Thoracic aorta (tissue), 2 donors: ENCODE results near the gene CDHR3. TPM values are rescaled to one million over a fixed set of nuclear protein-coding genes. Genes with fewer than 3 reads are reported as not detected.

Source experiments
- ATAC-seq: fragments of 150-250 bp; one replicate; pipeline ENCODE4 v1.8.0; 2017; ENCODE audit warnings: low read depth; ENCODE audit not compliant: insufficient number of reproducible peaks, low FRiP score
- DNase-seq: peaks from one replicate; pipeline ENCODE4 v3.0.0-alpha.2; 2020; ENCODE audit warnings: low spot score
- H3K27ac ChIP-seq, 2 donors: fragments of 200-600 bp; sonication (generic); 1 replicate in 1 of 2; 2 replicates in 1 of 2; pipeline ENCODE4 v1.5.1; 2016; ENCODE audit warnings: mild to moderate bottlenecking in 2 of 2, moderate library complexity in 2 of 2
- H3K27me3 ChIP-seq: fragments of 200-600 bp; sonication (generic); replicated peaks from 2 replicates; pipeline ENCODE4 v1.6.0; 2016; ENCODE audit warnings: mild to moderate bottlenecking; ENCODE audit not compliant: insufficient read depth
- H3K36me3 ChIP-seq: fragments of 200-600 bp; sonication (generic); one replicate; pipeline ENCODE4 v1.5.1; 2016
- H3K4me1 ChIP-seq, 2 donors: fragments of 200-600 bp; sonication (generic); 1 replicate in 1 of 2; 2 replicates in 1 of 2; pipeline versions ENCODE4 v1.5.1 to v1.6.0; 2016; ENCODE audit warnings: low read depth in 2 of 2, mild to moderate bottlenecking in 1 of 2; ENCODE audit not compliant: control insufficient read depth in 1 of 2
- H3K4me3 ChIP-seq: fragments of 200-600 bp; sonication (generic); 2 replicates; pipeline ENCODE4 v1.5.1; 2016; ENCODE audit warnings: mild to moderate bottlenecking
- H3K9me3 ChIP-seq: fragments of 200-600 bp; sonication (generic); 2 replicates; pipeline ENCODE4 v1.5.1; 2016
- CTCF ChIP-seq: fragments of 200-600 bp; sonication (generic); IDR thresholded peaks from one replicate; pipeline ENCODE4 v1.5.1; 2019; ENCODE audit warnings: antibody characterized with exemption
- total RNA-seq, 2 donors: library from RNA; depleted of rRNA; stranded (reverse); fragments of >200 nt; gene quantifications; one replicate each; pipeline versions ENCODE4 v1.1.0 to v1.2.3, GENCODE V29; 2016

CDHR3 gene
- total RNA-seq, 2 donors from 2014 or later = 1.5 to 8.7 TPM

- ATAC-seq (no peak), DNase-seq (no peak)
- Histone ChIP-seq H3K4me1 (no peaks in the 10 kb centered on the region), H3K36me3 (no peaks in the 10 kb centered on the region), H3K9me3 (no peaks in the 10 kb centered on the region), H3K27ac (no peak overlapping the region), H3K27me3 (no peaks in the 10 kb centered on the region), H3K4me3 (no peak overlapping the region)
- TF ChIP-seq CTCF = no peak
Observed at GRCh38 chr7:106058928-106059324, 95.9 kb downstream of the CDHR3 start.

- ATAC-seq = no peak
- Histone ChIP-seq H3K27me3 (no peaks in the 10 kb centered on the region), H3K9me3 (no peaks in the 10 kb centered on the region), H3K27ac (no peak overlapping the region), H3K4me3 (no peak overlapping the region), H3K36me3 (no peaks in the 10 kb centered on the region), H3K4me1 (peaks cover 1 to 5% of the 10 kb centered on the region in 2 donors)
- TF ChIP-seq CTCF = no peak
- no peak for DNase-seq
Observed at GRCh38 chr7:106059556-106059955, 96.5 kb downstream of the CDHR3 start.

- H3K36me3 ChIP-seq = no peaks in the 10 kb centered on the region
- H3K4me1 ChIP-seq = peaks cover 3 to 11% of the 10 kb centered on the region in 2 donors
- DNase-seq = no peak
- H3K27me3 ChIP-seq = no peaks in the 10 kb centered on the region
- no peaks in the 10 kb centered on the region for H3K9me3 ChIP-seq
- H3K4me3 ChIP-seq = no peak overlapping the region
- no peak overlapping the region for H3K27ac ChIP-seq
- no peak for TF ChIP-seq CTCF
- no peak for ATAC-seq
Observed at GRCh38 chr7:106060394-106060920, 97.4 kb downstream of the CDHR3 start.

- H3K27me3 ChIP-seq = no peaks in the 10 kb centered on the region
- TF ChIP-seq CTCF = no peak
- ATAC-seq = no peak
- H3K9me3 ChIP-seq = no peaks in the 10 kb centered on the region
- peaks cover 3 to 18% of the 10 kb centered on the region in 2 donors for H3K4me1 ChIP-seq
- no peak overlapping the region for H3K27ac ChIP-seq
- no peak for DNase-seq
- no peaks in the 10 kb centered on the region for H3K36me3 ChIP-seq
- no peak overlapping the region for H3K4me3 ChIP-seq
Observed at GRCh38 chr7:106061301-106061979, 98.4 kb downstream of the CDHR3 start.

GRCh38 chr7:106062006-106062405, 98.9 kb downstream of the CDHR3 start:
- Histone ChIP-seq H3K27ac (no peak overlapping the region), H3K36me3 (no peaks in the 10 kb centered on the region), H3K4me3 (no peak overlapping the region), H3K4me1 (peaks cover 3 to 18% of the 10 kb centered on the region in 2 donors), H3K27me3 (no peaks in the 10 kb centered on the region), H3K9me3 (no peaks in the 10 kb centered on the region)
- DNase-seq (no peak), ATAC-seq (no peak)
- TF ChIP-seq CTCF = no peak
